K562 (cell line): Measurements from ENCODE around the gene GNB2. TPM values are rescaled to one million over a fixed set of nuclear protein-coding genes. Genes with fewer than 3 reads are reported as not detected.
A peak's percentile ranks its signal among the peaks of the same experiment; 100 is the strongest.

Source experiments
- CBFA2T2 ChIP-seq: fragments of 450-650 bp; conservative IDR thresholded peaks from 2 replicates; pipeline ENCODE4 v1.6.1; 2017; ENCODE audit warnings: mild to moderate bottlenecking
- HDAC1 ChIP-seq, 2 experiments: fragments of 450-650 bp; IDR thresholded peaks; 2 replicates each; pipeline ENCODE4 v1.6.1; 2016 to 2017; ENCODE audit warnings: inconsistent platforms in 1 of 2, mild to moderate bottlenecking in 1 of 2, moderate library complexity in 1 of 2
- HMG20B ChIP-seq: fragments of 250-450 bp; sonication (Bioruptor Pico); IDR thresholded peaks from 2 replicates; pipeline ENCODE4 v1.5.0; 2021; ENCODE audit warnings: mild to moderate bottlenecking
- LCOR ChIP-seq: sonication (generic); formaldehyde crosslinking; IDR thresholded peaks from 2 replicates; pipeline ENCODE4 v1.8.0; 2022; ENCODE audit warnings: mild to moderate bottlenecking, missing genetic modification reagents
- MYC ChIP-seq, 2 experiments: fragments of 250-450 bp in 1 of 2; sonication (Bioruptor Pico) in 1 of 2; IDR thresholded peaks; 2 replicates each; pipeline versions ENCODE4 v1.5.1 to v1.6.1; 2012 to 2021; ENCODE audit warnings: low read depth in 2 of 2, borderline replicate concordance in 1 of 2, improper control_type of control experiment in 1 of 2, low read length in 1 of 2, mild to moderate bottlenecking in 1 of 2, moderate library complexity in 1 of 2
- POLR2G ChIP-seq: fragments of 200-400 bp; formaldehyde crosslinking; IDR thresholded peaks from 2 replicates; pipeline ENCODE4 v1.6.1; 2017; ENCODE audit warnings: low read depth, mild to moderate bottlenecking, antibody characterized with exemption, low read length, moderate library complexity
- RCOR1 ChIP-seq, 2 experiments: IDR thresholded peaks; 2 replicates each; pipeline ENCODE4 v1.6.1; 2012; ENCODE audit warnings: low read depth in 2 of 2, low read length in 2 of 2, borderline replicate concordance in 1 of 2, improper control_type of control experiment in 1 of 2
- STAT5A ChIP-seq: IDR thresholded peaks from 2 replicates; pipeline ENCODE4 v1.6.1; 2012; ENCODE audit warnings: low read length, inconsistent platforms, borderline replicate concordance
- STAT5B ChIP-seq: fragments of 250-450 bp; sonication (Bioruptor Pico); IDR thresholded peaks from 2 replicates; pipeline ENCODE4 v1.8.0; 2021; ENCODE audit warnings: mild to moderate bottlenecking, inconsistent platforms
- ZNF146 ChIP-seq: IDR thresholded peaks from one replicate; pipeline ENCODE4 v1.6.1; 2018; ENCODE audit warnings: missing compliant biosample characterization; ENCODE audit not compliant: unreplicated experiment
- ZNF253 ChIP-seq: fragments of 250-450 bp; sonication (Bioruptor Pico); conservative IDR thresholded peaks from 2 replicates; pipeline ENCODE4 v1.6.1; 2021; ENCODE audit warnings: mild to moderate bottlenecking
- ZNF699 ChIP-seq: fragments of 250-450 bp; sonication (Bioruptor Pico); IDR thresholded peaks from 2 replicates; pipeline ENCODE4 v1.8.0; 2021; ENCODE audit warnings: mild to moderate bottlenecking, moderate library complexity; ENCODE audit not compliant: insufficient replicate concordance
- ZSCAN29 ChIP-seq: fragments of 450-650 bp; IDR thresholded peaks from 2 replicates; pipeline ENCODE4 v1.6.1; 2017
- polyA plus RNA-seq, 8 experiments: library from polyadenylated mRNA; depleted of rRNA in 4 of 8; stranded (reverse) in 5 of 8; unstranded in 3 of 8; fragments of >200 nt; fragmentation: Nextera tagmentation in 2 of 8; fragmentation: Illumina TruSeq in 1 of 8; extraction: Ambion mirVana in 2 of 8; extraction: Trizol in 1 of 8; gene quantifications; 2 replicates each; pipeline versions ENCODE4 v1.2.1 to v1.2.3, GENCODE V29; 2011 to 2014; ENCODE audit warnings: inconsistent platforms in 1 of 8, missing spikeins in 1 of 8
- total RNA-seq, 7 experiments: library from RNA; depleted of rRNA in 6 of 7; stranded (reverse); fragments of >200 nt in 6 of 7; fragmentation: Illumina TruSeq in 2 of 7; extraction: Trizol in 2 of 7; gene quantifications; 2 replicates each; pipeline versions ENCODE4 v1.2.1 to v1.2.3, GENCODE V29; 2011 to 2021; ENCODE audit warnings: low replicate concordance in 1 of 7
- TF ChIP-seq, protein P1 (sequence below): fragments of 150-350 bp; conservative IDR thresholded peaks from 2 replicates; pipeline ENCODE4 v1.6.1; 2014; ENCODE audit warnings: low read length
- TF ChIP-seq, protein P2 (sequence below): IDR thresholded peaks from 2 replicates; pipeline ENCODE4 v1.6.1; 2012; ENCODE audit warnings: low read depth, low read length, improper control_type of control experiment, borderline replicate concordance
- TF ChIP-seq, protein P3 (sequence below), 2 experiments: fragments of 450-650 bp in 1 of 2; sonication (generic) in 1 of 2; formaldehyde crosslinking in 1 of 2; IDR thresholded peaks in 1 of 2; conservative IDR thresholded peaks in 1 of 2; 2 replicates each; pipeline versions ENCODE4 v1.6.1 to v1.8.1; 2016 to 2023; ENCODE audit warnings: mild to moderate bottlenecking in 2 of 2, moderate library complexity in 2 of 2, inconsistent platforms in 1 of 2, missing genetic modification reagents in 1 of 2

Gene GNB2
- total and polyA plus RNA-seq, 9 of the 15 experiments (the other 6 are each of a cell fraction or from before 2014, with no cell fraction given): 0.65 to 320 (median 104) TPM

DNA sequence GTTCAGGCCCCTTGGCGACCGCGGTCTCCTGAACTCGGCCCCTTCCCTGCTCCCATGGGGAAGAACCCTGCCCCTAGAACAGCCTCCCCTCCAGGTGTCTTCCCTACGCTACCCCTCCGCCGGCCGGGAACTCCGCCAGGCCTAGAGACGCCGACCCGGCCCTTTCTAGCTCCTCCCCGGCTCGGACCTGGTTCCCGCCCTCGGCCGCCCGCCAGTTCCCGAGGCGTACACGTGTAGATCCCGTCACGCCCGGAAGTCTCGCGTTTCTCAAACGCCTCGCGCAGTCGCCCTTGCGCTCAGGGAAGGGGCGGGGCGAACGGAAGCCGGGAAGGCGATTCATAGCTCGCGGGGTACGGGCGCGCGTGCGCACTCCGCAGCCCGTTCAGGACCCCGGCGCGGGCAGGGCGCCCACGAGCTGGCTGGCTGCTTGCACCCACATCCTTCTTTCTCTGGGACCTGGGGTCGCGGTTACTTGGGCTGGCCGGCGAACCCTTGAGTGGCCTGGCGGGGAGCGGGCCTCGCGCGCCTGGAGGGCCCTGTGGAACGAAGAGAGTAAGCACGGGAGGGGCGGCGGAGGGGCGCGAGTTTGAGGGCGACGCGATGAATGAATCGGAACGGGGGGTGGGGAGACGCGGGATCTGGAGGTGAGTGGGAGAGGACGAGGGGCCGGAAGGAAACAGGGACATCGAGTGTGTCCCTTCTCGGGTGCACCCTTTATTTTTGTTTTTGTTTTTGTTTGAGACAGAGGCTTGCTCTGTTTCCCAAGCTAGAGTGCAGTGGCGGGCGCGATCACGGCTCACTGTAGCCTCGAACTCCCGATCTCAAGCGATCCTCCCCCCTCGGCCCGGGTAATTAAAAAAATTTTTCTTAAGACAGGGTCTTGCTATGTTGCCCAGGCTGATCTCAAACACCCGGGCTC is 32.5 kb downstream of the GNB2 start, which contains the start of gene POP7 (continued):
- TF ChIP-seq, protein P1, sequence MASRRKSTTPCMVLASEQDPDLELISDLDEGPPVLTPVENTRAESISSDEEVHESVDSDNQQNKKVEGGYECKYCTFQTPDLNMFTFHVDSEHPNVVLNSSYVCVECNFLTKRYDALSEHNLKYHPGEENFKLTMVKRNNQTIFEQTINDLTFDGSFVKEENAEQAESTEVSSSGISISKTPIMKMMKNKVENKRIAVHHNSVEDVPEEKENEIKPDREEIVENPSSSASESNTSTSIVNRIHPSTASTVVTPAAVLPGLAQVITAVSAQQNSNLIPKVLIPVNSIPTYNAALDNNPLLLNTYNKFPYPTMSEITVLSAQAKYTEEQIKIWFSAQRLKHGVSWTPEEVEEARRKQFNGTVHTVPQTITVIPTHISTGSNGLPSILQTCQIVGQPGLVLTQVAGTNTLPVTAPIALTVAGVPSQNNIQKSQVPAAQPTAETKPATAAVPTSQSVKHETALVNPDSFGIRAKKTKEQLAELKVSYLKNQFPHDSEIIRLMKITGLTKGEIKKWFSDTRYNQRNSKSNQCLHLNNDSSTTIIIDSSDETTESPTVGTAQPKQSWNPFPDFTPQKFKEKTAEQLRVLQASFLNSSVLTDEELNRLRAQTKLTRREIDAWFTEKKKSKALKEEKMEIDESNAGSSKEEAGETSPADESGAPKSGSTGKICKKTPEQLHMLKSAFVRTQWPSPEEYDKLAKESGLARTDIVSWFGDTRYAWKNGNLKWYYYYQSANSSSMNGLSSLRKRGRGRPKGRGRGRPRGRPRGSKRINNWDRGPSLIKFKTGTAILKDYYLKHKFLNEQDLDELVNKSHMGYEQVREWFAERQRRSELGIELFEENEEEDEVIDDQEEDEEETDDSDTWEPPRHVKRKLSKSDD: peak; percentile 91
- TF ChIP-seq POLR2G (peak; percentile 98), ZSCAN29 (0 out of 2 replicates have a peak, but pooled peaks have one; percentile 31), STAT5A (no peak), ZNF146 (CRISPR knock-in tag) (no peak), RCOR1 (IDR thresholded peaks at IDR 0.05; ENCODE audit: borderline replicate concordance in 1 of 2, low read depth in 2 of 2, low read length in 2 of 2) (peak in 1 of 2 experiments; percentile 31; a peak in 1 of 4 replicates), HMG20B (CRISPR knock-in tag) (no peak), STAT5B (no peak), HDAC1 (IDR thresholded peaks at IDR 0.05) (peak in 1 of 2 experiments; percentile 85; a peak in 2 of 4 replicates), ZNF253 (0 out of 2 replicates have a peak, but pooled peaks have one; percentile 7), CBFA2T2 (no peak), MYC (IDR thresholded peaks at IDR 0.05; ENCODE audit: low read depth, low read length) (peak; percentile 96), MYC (CRISPR knock-in tag; IDR thresholded peaks at IDR 0.05; ENCODE audit: borderline replicate concordance, low read depth) (peak; percentile 27), ZNF699 (no peak), LCOR (peak; percentile 88)
- TF ChIP-seq, protein P2, sequence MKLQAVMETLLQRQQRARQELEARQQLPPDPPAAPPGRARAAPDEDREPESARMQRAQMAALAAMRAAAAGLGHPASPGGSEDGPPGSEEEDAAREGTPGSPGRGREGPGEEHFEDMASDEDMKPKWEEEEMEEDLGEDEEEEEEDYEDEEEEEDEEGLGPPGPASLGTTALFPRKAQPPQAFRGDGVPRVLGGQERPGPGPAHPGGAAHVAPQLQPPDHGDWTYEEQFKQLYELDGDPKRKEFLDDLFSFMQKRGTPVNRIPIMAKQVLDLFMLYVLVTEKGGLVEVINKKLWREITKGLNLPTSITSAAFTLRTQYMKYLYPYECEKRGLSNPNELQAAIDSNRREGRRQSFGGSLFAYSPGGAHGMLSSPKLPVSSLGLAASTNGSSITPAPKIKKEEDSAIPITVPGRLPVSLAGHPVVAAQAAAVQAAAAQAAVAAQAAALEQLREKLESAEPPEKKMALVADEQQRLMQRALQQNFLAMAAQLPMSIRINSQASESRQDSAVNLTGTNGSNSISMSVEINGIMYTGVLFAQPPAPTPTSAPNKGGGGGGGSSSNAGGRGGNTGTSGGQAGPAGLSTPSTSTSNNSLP: no peak
- TF ChIP-seq, protein P3, sequence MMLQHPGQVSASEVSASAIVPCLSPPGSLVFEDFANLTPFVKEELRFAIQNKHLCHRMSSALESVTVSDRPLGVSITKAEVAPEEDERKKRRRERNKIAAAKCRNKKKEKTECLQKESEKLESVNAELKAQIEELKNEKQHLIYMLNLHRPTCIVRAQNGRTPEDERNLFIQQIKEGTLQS (IDR thresholded peaks at IDR 0.05): no peak; the same call in 1 of the 2 replicates
- TF ChIP-seq, protein P3 (CRISPR knock-in tag; conservative IDR thresholded peaks at IDR 0.05): no peak
